ENCODE measurements around the gene WDR17. TPM values are rescaled to one million over a fixed set of nuclear protein-coding genes. Genes with fewer than 3 reads are reported as not detected.
"Not testable (repeated sequence)": the region's sequence is repeated elsewhere in the genome, so short reads cannot be mapped to it uniquely, and the experiment has no call there.

The WDR17 gene
- total RNA-seq, 1 donor from 2014 or later, result 5.2 TPM

DNA sequence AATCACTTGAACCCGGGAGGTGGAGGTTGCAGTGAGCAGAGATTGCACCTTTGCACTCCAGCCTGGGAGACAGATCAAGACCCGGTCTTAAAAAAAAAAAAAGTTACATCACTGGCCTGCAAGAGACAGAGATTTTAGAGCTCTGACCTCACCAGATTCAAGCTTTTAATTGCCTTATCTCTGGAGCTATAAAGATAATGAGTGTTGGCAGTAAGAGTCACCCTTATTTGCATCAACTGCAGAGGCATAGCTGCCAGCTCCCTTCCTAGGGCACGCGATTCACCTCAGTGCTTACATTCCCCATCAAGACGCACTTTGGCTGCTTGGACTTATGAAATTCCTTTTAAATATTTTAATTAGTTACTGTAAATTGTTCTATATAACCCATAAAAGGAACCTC is 142.2 kb downstream of the WDR17 start:
- peaks cover 4% of the 10 kb centered on the region for H3K9me3 Mint-ChIP-seq (ENCODE audit: low read depth)
- no peaks in the 10 kb centered on the region for H3K36me3 Mint-ChIP-seq (ENCODE audit: insufficient read depth)
- no peaks in the 10 kb centered on the region for H3K27me3 Mint-ChIP-seq

GRCh38 chr4:176209535-176209934 is 143.9 kb downstream of the WDR17 start:
- Mint-ChIP-seq H3K4me1 (ENCODE audit: low read depth) (no peaks in the 10 kb centered on the region), H3K36me3 (ENCODE audit: insufficient read depth) (no peaks in the 10 kb centered on the region), H3K9me3 (ENCODE audit: low read depth) (peaks cover 4% of the 10 kb centered on the region), H3K4me3 (ENCODE audit: low read depth) (no peak overlapping the region), H3K27ac (no peak overlapping the region), H3K27me3 (no peaks in the 10 kb centered on the region)
- no peak for DNase-seq (ENCODE audit: low spot score, unreplicated experiment)
- TF ChIP-seq CTCF (IDR thresholded peaks at IDR 0.05; ENCODE audit: unreplicated experiment), result no peak

More for the DNA sequence above, 142.2 kb downstream of the WDR17 start:
- no peak for TF ChIP-seq CTCF (IDR thresholded peaks at IDR 0.05; ENCODE audit: unreplicated experiment)
- no peak overlapping the region for H3K27ac Mint-ChIP-seq
- H3K4me1 Mint-ChIP-seq (ENCODE audit: low read depth), result no peaks in the 10 kb centered on the region
- no peak for DNase-seq (ENCODE audit: low spot score, unreplicated experiment)
- no peak overlapping the region for H3K4me3 Mint-ChIP-seq (ENCODE audit: low read depth)

DNA sequence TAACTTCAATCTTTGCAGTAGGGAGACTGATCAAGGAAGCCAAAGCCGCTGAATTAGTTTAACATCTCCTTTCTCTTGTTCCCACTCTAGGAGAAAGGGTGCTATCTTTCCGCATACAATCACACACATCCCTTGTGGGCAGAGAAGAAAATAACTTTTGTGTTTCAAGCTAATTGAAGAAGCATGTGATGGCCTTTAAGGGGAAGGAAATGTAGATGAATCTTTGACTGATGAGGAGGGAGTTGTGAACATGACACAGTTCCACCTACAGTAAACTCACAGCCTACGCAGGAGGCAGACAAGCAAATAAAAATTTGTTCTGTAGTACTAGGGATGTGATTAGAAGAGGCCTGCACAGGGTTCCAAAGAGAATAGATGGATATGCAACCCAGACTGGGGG is 144.5 kb downstream of the WDR17 start:
- Mint-ChIP-seq H3K9me3 (ENCODE audit: low read depth) (peaks cover 4% of the 10 kb centered on the region), H3K4me1 (ENCODE audit: low read depth) (no peaks in the 10 kb centered on the region), H3K36me3 (ENCODE audit: insufficient read depth) (no peaks in the 10 kb centered on the region), H3K27ac (no peak overlapping the region), H3K27me3 (no peaks in the 10 kb centered on the region), H3K4me3 (ENCODE audit: low read depth) (no peak overlapping the region)
- no peak for DNase-seq (ENCODE audit: low spot score, unreplicated experiment)
- TF ChIP-seq CTCF (IDR thresholded peaks at IDR 0.05; ENCODE audit: unreplicated experiment), result no peak

- no peak for DNase-seq (ENCODE audit: low spot score, unreplicated experiment)
- no peak overlapping the region for H3K27ac Mint-ChIP-seq
- H3K27me3 Mint-ChIP-seq, result no peaks in the 10 kb centered on the region
- H3K9me3 Mint-ChIP-seq (ENCODE audit: low read depth), result peaks cover 4% of the 10 kb centered on the region
- no peak overlapping the region for H3K4me3 Mint-ChIP-seq (ENCODE audit: low read depth)
- TF ChIP-seq CTCF (IDR thresholded peaks at IDR 0.05; ENCODE audit: unreplicated experiment), result no peak
- no peaks in the 10 kb centered on the region for H3K36me3 Mint-ChIP-seq (ENCODE audit: insufficient read depth)
- H3K4me1 Mint-ChIP-seq (ENCODE audit: low read depth), result no peaks in the 10 kb centered on the region
Observed at GRCh38 chr4:176210579-176211296, 145.1 kb downstream of the WDR17 start.

DNA sequence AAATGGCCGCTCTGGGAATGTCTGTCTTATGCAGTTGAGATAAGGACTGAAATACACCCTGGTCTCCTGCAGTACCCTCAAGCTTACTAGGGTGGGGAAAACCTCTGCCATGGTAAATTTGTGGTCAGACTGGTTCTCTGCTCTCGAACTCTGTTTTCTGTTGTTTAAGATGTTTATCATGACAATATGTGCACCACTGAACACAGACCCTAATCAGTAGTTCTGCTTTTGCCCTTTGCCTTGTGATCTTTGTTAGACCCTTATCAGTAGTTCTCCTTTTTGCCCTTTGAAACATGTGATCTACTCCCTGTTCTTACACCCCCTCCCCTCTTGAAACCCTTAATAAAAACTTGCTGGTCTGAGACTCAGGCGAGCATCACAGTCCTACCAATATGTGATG is 146.7 kb downstream of the WDR17 start:
- H3K27me3 Mint-ChIP-seq; H3K27ac Mint-ChIP-seq; H3K4me1 Mint-ChIP-seq (ENCODE audit: low read depth); H3K9me3 Mint-ChIP-seq (ENCODE audit: low read depth); DNase-seq (ENCODE audit: low spot score, unreplicated experiment); H3K36me3 Mint-ChIP-seq (ENCODE audit: insufficient read depth); H3K4me3 Mint-ChIP-seq (ENCODE audit: low read depth): not testable (repeated sequence)

- Mint-ChIP-seq H3K9me3 (ENCODE audit: low read depth) (peaks cover 2% of the 10 kb centered on the region), H3K27ac (no peak overlapping the region), H3K4me3 (ENCODE audit: low read depth) (no peak overlapping the region), H3K36me3 (ENCODE audit: insufficient read depth) (no peaks in the 10 kb centered on the region), H3K27me3 (no peaks in the 10 kb centered on the region), H3K4me1 (ENCODE audit: low read depth) (no peaks in the 10 kb centered on the region)
- no peak for TF ChIP-seq CTCF (IDR thresholded peaks at IDR 0.05; ENCODE audit: unreplicated experiment)
- DNase-seq (ENCODE audit: low spot score, unreplicated experiment), result no peak
Observed at GRCh38 chr4:176217510-176217909, 151.9 kb downstream of the WDR17 start.

Measured in progenitor cell of endocrine pancreas (in vitro differentiated cells).